ENCODE data around the gene CCDC167. TPM values are rescaled to one million over a fixed set of nuclear protein-coding genes. Genes with fewer than 3 reads are reported as not detected.

Gene CCDC167
- total RNA-seq, 1 experiment from 2014 or later, result 27.8 TPM

DNA sequence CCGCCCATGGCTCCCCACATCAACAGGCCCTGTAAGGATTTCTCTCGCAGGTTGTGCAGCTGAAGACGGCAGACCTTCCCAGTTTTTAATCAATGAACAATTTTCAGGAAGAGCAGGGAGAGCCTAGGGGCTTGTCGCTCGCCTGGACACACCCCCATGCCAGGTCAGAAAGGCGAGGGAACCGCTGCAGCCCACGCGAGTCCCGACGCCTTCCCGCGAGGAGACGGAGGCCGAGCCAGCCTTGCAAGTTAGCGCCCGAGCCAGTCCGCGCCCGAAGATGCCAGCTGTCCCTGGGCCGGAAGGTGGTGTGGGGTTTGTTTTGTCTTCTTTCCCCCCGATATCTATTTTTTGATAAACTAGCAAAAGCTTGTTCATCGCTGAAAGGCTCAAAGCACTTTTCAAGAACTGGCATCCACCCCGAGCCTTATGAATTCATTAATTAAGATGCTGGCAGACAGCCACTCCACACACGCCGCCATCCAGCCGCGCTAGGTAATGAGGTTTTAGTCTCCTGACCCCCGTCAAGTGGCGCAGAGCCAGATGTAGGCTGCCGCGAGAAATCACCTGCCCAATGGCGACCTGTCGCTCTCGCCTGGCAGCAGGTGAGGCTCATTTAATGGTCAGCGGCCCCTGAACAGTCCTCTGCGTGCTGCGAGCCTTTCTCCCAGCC is 6.6 kb downstream of the CCDC167 start (continued):
- TF ChIP-seq, protein P1, sequence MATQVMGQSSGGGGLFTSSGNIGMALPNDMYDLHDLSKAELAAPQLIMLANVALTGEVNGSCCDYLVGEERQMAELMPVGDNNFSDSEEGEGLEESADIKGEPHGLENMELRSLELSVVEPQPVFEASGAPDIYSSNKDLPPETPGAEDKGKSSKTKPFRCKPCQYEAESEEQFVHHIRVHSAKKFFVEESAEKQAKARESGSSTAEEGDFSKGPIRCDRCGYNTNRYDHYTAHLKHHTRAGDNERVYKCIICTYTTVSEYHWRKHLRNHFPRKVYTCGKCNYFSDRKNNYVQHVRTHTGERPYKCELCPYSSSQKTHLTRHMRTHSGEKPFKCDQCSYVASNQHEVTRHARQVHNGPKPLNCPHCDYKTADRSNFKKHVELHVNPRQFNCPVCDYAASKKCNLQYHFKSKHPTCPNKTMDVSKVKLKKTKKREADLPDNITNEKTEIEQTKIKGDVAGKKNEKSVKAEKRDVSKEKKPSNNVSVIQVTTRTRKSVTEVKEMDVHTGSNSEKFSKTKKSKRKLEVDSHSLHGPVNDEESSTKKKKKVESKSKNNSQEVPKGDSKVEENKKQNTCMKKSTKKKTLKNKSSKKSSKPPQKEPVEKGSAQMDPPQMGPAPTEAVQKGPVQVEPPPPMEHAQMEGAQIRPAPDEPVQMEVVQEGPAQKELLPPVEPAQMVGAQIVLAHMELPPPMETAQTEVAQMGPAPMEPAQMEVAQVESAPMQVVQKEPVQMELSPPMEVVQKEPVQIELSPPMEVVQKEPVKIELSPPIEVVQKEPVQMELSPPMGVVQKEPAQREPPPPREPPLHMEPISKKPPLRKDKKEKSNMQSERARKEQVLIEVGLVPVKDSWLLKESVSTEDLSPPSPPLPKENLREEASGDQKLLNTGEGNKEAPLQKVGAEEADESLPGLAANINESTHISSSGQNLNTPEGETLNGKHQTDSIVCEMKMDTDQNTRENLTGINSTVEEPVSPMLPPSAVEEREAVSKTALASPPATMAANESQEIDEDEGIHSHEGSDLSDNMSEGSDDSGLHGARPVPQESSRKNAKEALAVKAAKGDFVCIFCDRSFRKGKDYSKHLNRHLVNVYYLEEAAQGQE (IDR thresholded peaks at IDR 0.05; ENCODE audit: low read depth), result no peak
- TF ChIP-seq JUND (IDR thresholded peaks at IDR 0.05) (no peak), POLR2AphosphoS5 (IDR thresholded peaks at IDR 0.05; ENCODE audit: low read depth, low read length) (no peak), SP1 (IDR thresholded peaks at IDR 0.05; ENCODE audit: low read depth) (no peak)
- TF ChIP-seq, protein P2, sequence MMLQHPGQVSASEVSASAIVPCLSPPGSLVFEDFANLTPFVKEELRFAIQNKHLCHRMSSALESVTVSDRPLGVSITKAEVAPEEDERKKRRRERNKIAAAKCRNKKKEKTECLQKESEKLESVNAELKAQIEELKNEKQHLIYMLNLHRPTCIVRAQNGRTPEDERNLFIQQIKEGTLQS (IDR thresholded peaks at IDR 0.05), result no peak

DNA sequence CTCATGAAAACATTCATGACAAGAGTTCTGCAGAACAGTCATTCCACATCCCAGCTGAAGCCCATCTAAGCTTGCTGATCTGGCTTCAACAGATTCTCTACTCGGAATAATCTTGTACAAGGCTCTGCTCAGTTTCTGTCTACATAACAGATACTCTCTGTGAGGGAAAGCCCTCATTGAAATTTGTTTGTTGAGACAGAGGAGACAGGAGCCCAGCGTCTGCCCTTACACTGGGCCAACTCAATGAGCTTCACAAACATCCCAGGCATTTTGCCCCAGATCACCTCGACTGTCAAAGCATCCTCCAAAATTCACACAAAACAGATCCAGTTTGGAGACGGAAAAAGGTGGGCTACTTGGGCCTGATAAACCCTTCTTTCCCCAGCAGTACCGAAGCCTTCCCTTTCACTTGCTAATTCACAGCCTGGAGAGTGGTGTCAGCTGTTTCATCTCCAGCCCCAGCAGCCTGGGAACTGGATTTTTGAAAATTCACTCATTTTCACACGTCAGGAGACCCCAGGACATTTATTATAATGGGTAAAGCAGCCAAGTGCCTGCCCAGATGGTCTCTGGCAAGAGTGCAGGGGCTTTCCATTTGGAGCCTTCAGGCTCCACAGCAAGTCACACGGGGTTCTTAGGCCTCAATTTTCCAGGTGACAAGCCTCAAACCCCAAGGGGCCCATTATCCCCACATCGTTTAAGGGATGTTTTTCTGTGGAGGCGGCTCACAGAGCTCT is 7.3 kb downstream of the CCDC167 start:
- Histone ChIP-seq H3K79me2 (ENCODE audit: insufficient read depth, low read length) (no peaks in the 10 kb centered on the region; the same call in 1 of the 2 replicates), H2AFZ (ENCODE audit: low read depth, low read length, poor library complexity, severe bottlenecking) (no peak overlapping the region), H3K9ac (ENCODE audit: low read length) (no peak overlapping the region), H3K9me3 (ENCODE audit: control insufficient read depth in 1 of 2, insufficient read depth in 1 of 2, low read depth in 1 of 2, low read length in 2 of 2) (no peaks in the 10 kb centered on the region), H3K27ac (ENCODE audit: low read depth, low read length) (no peak overlapping the region), H3K4me1 (ENCODE audit: control insufficient read depth in 1 of 2, insufficient read depth in 2 of 2, low read length in 2 of 2) (no peaks in the 10 kb centered on the region), H4K20me1 (ENCODE audit: insufficient read depth) (no peaks in the 10 kb centered on the region), H3K4me3 (replicated peaks in 1 of 2; ENCODE audit: low read depth in 1 of 2, low read length in 2 of 2) (no peak overlapping the region), H3K4me2 (ENCODE audit: low read length) (no peak overlapping the region), H3K27me3 (ENCODE audit: insufficient read depth, low read length) (no peaks in the 10 kb centered on the region), H3K36me3 (ENCODE audit: control insufficient read depth in 1 of 2, insufficient read depth in 2 of 2, low read length in 2 of 2) (no peaks in the 10 kb centered on the region), H3K9me2 (ENCODE audit: insufficient read depth) (no peaks in the 10 kb centered on the region)
- intact Hi-C loops (cut with micrococcal nuclease), result no loop called here
- DNase-seq (ENCODE audit: low read depth, low spot score) (no peak), ATAC-seq (no peak)
- CTCF ChIA-PET, result no interaction called here
- POLR2A ChIA-PET, result no interaction called here
- BruUV-seq (replicated peaks), result no TSS peak
- RAD21 ChIA-PET (ENCODE audit: low non-redundant PET in 1 of 2, low total read pairs in 2 of 2, uncharacterized antibody in 2 of 2, unreplicated experiment in 2 of 2), result no interaction called here
- TF ChIP-seq SRF (IDR thresholded peaks at IDR 0.05; ENCODE audit: low read depth), result no peak
- TF ChIP-seq, protein P2 (IDR thresholded peaks at IDR 0.05), result no peak
- TF ChIP-seq EZH2 (IDR thresholded peaks at IDR 0.05), result no peak
- TF ChIP-seq POLR2AphosphoS5 (IDR thresholded peaks at IDR 0.05; ENCODE audit: low read depth, low read length), result no peak
- TF ChIP-seq SP1 (IDR thresholded peaks at IDR 0.05; ENCODE audit: low read depth), result no peak
- no peak for TF ChIP-seq YY1 (IDR thresholded peaks at IDR 0.05; ENCODE audit: extremely low read depth, insufficient replicate concordance, low read depth, low read length)
- no peak for TF ChIP-seq CBX3 (IDR thresholded peaks at IDR 0.05; ENCODE audit: low read depth)
- TF ChIP-seq RAD21 (IDR thresholded peaks at IDR 0.05; ENCODE audit: low read depth), result no peak
- TF ChIP-seq, protein P3, sequence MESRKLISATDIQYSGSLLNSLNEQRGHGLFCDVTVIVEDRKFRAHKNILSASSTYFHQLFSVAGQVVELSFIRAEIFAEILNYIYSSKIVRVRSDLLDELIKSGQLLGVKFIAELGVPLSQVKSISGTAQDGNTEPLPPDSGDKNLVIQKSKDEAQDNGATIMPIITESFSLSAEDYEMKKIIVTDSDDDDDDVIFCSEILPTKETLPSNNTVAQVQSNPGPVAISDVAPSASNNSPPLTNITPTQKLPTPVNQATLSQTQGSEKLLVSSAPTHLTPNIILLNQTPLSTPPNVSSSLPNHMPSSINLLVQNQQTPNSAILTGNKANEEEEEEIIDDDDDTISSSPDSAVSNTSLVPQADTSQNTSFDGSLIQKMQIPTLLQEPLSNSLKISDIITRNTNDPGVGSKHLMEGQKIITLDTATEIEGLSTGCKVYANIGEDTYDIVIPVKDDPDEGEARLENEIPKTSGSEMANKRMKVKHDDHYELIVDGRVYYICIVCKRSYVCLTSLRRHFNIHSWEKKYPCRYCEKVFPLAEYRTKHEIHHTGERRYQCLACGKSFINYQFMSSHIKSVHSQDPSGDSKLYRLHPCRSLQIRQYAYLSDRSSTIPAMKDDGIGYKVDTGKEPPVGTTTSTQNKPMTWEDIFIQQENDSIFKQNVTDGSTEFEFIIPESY (IDR thresholded peaks at IDR 0.05; ENCODE audit: extremely low read depth, insufficient replicate concordance, low read length), result no peak
- TF ChIP-seq ZNF274 (IDR thresholded peaks at IDR 0.05; ENCODE audit: low read depth, low read length), result no peak
- TF ChIP-seq TCF7L2 (IDR thresholded peaks at IDR 0.05; ENCODE audit: borderline replicate concordance, extremely low read depth, insufficient read depth, insufficient read length), result no peak
